NCI-H1694 (cell line): ENCODE measurements around the gene CFAP100.

Experiments
- DNase-seq: peaks from one replicate; lab custom pipeline; 2025; lab: John Stamatoyannopoulos, UW

The CFAP100 gene

DNA sequence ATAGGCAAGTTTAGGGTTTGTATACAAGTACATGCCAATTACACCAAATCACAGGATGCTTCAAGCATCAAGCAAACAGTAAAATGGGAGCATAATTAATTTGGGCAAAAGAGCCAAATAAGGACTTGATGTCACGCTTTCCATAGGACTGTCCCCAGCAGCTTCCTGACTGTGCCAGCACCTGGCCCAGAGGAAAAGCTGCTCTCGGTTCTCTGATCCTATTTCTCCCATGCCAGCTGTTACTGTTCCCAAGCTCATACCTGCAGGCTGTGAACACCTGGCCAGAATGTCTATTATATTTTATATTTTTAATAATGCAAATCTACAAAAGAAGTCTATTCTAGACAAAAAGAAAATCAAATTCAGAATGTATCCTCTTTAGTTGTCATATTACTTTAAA is 68.8 kb downstream of the CFAP100 start:
- no peak for DNase-seq

DNA sequence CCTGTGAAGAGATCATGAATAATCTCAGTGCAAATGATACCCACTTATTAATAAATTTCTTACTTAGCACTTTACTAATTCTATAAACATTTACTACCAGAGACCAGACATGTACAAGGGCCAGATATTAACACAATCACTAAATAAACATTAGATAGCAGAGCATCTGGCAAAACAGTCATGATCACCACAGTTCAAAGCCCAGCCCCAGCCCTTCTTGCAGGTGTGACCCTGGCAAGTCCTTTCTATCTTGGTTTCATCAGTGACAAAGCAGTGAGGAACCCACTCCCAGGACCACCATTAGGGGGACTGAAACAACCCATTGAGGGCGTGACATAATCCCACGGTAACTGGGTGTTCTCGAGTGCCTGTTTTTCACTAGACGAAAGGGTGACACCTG is 69.4 kb downstream of the CFAP100 start:
- DNase-seq: no peak

DNA sequence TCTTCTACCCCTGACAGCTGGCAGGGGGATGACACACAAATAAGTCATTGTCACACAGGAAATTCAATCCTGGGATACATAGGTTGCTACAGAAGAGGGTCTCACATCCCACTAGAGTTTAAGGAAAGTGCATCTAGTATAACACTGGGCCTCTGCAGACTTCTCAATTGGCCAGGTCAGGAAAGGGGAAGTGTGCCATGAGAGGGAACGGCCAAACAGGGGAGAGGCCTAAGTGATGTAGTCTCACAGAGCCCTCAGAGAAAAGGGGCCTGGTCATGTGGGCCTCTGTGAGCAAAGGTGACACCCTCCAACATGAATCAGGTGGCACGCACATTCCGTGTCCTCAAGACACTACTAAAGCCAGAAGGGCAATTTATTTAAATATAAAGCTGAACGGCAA is 69.8 kb downstream of the CFAP100 start:
- DNase-seq: no peak

DNA sequence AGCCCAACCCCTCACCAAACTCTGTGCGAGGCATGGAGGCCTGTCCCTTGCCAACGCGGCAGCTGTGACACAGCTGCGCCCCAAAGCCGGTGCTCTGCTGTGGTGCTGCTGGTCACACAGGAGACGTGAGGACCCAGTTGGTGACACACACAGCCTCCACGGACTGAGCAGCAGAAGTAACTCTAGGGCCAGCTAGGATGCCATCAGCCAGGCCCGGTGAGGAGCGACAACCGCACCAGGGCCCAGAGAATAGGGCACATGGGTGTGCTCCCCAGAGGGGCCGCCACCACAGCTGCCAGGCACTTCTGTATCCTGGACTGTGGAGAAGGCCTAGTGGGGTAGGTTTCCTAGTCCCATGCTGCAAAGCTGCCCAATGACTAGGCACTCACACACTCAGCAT is 70.3 kb downstream of the CFAP100 start:
- DNase-seq: no peak

DNA sequence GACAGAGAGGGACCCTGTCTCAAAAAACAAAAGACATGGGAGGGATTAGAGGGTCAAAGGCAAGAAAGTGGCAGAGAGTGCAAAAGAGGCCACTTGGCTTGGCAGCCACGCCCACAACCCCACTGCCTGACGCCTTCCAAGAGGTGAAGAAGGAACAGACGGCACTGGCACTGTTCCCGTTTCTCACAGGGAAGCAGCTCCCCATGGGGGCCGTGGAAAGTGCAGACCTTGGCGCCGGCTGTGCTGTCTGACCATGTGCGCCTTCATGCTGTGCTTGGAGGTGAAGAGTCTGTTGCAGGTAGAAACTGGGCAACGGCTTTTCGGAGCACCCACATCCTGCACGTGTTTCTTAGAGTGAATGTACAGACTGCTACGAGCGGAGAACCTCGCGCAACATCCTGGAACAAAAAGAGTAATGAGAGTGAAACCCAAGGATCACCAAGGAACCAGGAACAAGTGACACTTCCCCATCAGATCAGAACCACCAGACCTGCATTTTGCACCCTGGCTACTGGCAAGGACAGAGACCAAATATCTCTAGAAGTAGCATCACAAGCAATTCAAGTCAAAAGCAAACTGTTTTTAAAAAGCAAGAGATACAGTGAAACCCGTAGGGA is 71.3 kb downstream of the CFAP100 start:
- no peak for DNase-seq

DNA sequence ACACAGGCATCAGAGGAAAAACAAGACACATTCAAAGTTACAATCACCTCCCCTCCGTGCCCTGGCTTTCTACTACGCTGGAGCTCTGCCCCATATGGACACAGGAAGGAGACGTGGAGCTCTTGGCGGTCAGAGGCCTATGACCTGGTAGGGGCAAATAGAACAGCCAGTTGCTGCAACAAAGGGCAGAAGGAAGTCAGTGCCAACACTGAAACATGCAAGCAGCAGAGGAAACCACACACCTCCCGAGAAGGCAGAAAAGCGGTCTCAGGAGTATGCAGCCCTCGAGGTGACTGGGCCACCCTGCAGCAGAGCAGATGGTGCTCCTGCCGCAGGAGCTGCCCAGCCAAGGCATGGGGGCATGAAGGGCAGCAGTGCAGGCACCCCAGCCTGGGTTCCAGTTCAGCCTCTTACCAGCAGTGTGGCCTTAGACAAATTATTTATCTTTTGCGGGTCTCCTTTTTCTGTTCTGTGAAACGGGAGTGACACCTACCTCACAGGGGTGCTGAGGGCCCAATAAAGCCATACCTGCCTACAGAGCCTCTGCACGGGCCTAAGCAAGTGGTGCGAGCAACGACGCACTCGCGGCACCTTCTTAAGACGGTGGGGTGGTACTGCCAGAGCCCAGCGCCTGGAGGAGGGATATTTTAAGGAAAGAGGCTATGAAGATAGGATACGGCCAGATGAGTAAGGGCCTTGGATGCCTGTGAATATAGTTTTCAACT is 72.3 kb downstream of the CFAP100 start:
- DNase-seq: no peak

DNA sequence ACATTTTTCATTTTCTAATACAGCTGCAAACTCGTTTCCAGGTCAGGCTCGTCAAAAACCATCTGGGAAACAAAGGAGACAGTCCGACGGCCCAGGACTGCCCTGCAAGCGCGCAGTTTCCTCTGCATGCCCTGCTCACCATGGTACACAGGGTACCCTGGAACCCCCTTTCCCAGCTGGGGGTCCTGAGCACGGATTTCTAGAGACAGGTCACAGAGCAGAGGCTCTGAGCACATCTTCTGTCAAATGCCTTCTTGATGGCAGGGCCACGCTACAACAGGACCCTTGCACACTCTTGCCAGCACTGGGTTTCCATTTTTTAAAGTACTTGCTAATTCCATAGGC is 72.9 kb downstream of the CFAP100 start:
- no peak for DNase-seq

DNA sequence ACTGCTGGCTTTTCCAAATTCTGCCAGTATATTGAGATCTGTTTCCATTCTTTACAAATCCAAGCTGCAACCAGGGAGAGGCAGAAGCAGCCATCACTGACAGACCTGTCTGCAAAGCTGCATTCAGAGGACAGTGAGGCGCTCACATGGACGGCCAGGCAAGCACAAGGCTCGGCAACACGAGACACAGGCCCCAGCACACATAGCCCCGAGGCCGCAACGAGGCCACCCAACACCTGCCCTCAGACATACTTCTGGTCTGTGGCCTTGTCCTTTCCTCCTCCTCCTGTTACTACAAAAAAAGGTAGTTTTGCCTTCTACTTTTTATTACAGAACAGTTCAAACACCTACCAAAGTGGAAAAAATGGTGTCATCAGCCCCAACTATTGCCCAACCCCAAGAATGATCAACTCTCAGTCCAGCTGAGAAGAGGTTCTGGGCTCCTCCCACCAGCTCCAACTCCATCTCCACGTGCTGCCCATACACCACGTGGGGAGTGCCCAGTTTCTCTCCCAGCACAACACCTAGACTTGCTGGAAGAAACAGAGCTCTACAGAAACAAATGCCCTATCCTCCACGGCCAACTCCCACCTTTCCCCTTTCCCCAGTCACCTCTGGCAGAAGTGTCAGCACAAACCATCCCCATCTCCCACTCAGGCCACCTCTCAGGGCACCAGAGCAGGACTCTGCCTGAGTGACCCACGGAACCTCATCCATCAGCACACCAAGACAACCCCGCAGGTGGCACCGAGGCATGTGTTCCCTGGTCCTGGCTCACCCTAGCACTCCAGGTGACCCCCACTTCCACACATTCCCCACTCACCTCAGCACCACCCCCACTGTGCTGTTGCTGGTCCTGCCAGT is 73.6 kb downstream of the CFAP100 start:
- no peak for DNase-seq

DNA sequence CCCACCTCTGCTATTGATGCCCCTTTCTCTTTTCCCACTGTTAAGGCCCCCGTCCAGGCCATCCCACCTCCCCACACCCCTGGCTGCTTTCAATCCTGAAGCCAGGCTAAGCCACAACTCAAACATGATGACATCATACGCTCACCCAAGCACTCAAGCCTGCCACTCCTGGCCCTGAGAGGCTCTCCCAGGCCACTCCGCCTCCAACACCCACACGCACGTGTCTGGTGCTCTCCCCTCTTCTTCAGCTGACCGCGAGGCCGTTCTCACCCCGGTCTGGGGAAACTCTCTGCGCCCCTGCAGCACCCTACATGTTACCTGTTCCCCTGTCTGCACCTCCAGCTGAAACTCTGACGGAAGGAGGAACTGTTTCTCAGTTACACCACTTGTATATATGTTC is 74.8 kb downstream of the CFAP100 start:
- DNase-seq: no peak

DNA sequence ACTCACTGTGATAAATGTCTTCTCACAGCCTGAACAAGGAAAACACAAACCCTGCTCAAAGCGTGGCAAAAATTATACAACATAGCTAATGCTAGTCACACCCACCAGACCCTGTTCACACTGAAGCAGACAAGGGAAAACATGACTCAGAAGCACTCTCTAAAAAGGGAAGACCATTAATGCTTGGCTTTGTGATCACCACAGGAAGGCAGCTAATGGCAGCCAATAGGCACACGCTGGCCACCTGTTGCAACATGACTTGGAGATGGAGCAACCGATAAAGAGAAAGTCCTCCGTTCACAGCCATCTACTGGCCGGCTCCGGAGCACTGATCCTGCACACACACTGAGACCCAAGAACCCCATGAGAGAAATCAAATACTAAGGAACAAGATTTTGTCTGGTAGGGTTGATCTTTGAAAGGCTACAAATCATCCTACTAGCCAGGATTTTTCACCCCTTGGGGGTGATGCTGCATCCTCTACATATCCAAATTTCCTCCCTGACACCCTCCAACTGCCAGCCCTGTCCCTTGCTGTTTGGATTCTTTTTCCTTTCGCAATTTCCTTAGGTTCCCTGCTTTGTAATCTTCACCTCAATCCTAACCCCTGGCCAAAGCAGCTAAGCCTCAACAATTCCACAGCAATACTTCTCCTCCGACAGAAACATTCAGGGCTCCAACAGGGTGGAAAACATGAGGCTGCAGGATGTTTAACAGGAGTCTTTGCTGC is 77.7 kb downstream of the CFAP100 start:
- DNase-seq: no peak

DNA sequence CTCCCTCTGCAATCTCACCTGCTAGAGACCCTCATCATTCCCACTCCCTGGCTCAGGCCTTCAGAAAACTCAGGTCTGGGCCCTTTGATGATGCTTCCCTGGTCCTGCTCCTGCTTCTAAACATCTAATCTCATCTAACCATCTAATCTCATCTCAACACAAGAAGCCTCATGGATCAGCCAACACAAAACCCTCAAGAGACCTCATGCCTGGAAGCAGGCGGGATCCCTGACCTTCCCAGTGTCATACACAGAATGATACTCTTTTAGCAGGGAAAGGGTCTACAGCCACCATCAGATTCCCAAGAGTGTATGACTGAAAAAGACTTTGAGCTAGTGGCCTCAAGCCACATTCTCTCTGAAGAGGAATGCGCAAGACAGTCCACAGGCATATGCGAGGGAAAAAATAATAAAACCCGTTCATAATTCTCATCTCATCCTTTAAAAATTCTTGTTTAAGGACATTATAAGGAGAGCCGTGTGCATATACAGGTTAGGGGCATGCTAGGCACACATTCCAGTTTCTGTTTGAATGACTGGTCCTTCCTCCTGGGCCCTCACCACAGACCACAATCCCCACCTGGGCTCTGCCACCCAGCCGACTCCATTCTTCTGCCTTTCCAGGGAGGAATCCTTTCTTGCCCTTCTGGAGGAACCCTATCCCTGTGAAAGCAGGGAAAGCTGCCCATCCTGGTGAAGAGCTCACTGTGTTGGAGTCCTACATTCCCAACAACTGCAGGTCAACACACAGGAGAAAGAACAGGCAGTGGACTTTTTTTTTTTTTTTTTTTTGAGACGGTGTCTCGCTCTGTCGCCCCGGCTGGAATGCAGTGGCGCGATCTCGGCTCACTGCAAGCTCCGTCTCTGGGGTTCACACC is 78.8 kb downstream of the CFAP100 start:
- DNase-seq: no peak

DNA sequence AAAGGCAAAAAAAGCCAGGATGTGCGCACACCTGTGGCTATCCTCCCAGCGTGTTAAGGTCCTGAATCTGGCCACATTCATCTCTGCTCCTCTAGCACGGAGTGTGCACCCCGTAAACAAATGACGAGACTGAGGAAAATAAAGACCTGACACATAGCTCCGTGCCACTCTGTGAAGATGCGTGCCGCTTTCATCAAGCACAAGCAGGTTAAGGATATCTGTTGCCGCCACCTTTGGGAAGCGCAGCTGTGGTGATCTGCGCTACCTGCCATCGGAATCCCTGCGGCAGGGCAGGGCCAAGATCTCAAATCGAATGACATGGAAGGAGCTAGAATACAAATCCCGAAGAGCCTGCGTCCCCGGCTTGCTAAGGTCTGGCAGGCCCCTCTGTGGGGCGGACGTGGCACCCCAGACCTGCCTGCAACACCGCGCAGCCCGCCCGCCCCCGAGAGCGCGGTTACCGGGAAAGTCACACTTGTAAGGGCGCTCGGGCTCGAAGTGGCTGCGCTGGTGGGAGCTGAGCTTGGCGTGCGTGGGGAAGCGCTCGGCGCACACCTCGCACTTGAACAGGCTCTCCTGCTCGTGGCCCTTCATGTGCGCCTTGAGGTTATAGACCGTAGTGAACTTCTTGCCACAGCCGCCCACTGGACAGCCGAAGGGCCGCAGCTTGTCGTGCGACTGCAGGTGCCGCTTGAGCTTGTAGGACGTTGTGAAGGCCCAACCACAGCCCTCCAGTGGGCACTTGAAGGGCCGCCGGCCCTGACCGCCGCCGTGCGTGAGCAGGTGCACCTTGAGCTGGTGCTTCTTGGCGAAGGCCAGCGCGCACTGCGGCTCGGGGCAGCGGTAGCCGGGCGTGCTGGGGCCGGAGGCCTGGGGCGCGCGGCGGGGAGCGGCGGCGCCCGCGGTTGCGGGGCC is 80.0 kb downstream of the CFAP100 start:
- DNase-seq: no peak

DNA sequence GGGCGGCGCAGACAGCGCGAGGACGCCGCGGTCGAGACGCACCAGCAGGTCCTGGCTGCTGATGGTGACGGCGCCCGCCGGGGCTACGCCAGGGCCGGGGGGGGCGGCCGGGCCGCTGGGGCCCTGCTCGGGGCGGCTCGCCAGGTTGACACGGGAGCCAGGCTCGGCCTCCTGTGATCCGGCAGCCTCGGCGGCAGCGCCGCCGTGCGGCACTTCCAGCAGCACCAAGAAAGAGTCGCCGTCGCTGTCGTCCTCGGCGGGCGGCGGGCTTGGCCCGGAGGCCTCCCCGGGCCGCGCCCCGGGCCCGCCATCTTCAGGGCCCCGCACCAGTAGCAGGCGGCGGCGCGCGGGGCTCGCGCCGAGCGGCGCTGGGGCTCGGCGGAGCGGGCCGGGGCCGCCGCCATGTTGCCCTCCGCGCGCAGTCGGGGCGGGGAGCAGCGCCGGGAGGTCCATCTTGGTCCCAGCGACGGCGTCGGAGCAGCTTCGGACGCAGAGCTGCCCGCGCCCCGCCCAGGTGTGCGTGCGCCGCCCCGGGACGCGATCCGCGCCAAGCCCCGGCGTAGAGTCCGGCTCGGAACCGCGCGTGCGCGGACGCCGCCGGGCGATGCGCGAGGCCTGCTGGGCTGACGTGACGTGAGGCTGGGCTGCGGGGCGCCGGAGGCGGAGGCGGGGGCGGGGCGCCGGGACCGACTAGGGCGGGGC is 80.9 kb downstream of the CFAP100 start, which contains the start of gene ZXDC:
Gene ZXDC (minus strand): TSS at position 479 of the 702 bp plus-strand sequence. CDS start 26 bp downstream, at position 453.
- peak; percentile 77 for DNase-seq

DNA sequence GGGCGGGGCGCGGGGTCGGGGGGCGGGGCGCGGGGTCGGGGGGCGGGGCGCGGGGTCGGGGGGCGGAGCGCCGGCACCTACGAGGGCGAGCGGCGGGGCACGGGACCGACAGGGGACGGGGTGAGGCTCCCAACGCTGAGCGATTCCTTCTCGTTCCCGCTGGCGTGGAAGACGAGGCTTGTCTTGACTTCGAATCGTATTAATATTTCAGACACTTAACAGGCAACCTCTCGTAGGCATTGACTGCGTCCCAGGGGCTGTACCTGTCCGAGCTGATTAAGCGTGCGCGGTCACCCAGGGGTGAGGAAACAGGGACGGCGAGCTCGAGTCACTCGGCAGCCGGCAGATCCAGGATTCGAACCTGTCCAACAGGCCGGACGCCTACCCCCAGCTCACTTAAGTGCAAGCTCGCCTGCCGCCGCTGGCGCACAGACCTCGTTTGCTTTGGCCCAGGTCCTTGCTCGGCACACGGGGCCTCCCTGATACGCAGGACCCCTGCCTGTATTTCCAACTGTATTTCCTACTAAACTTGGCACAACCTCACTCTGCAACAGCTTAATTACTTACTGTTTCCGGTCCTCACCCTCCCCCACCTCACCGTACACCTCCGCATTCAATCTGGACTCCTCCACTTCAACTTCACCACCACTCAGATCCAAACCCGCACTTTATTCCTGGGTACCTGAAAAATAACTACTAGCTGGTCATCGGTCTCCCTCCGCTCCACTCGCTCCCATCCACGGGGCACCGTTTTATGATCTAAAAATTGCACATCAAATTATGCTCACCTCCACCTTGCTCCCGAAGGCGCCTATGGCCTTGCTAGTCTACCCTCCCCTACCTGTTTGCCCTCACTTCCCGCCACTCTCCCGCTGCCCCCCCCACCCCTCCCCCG is 81.7 kb downstream of the CFAP100 start:
- DNase-seq: no peak

DNA sequence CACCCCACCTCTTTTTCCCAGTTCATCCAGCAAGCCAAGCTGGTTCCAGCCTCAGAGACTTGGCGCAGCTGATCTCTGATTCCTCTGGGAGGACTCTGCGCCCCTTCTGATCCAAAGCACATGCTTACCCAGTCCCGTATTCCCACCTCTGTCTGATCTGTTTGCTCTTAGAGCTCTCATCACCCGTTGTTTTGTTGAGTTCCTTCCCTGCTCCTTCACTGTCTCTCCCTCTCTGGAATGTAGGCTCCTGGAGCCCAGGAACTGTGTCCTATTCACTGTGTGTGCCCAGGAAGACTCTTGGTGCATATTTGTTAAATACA is 82.3 kb downstream of the CFAP100 start:
- DNase-seq: no peak

DNA sequence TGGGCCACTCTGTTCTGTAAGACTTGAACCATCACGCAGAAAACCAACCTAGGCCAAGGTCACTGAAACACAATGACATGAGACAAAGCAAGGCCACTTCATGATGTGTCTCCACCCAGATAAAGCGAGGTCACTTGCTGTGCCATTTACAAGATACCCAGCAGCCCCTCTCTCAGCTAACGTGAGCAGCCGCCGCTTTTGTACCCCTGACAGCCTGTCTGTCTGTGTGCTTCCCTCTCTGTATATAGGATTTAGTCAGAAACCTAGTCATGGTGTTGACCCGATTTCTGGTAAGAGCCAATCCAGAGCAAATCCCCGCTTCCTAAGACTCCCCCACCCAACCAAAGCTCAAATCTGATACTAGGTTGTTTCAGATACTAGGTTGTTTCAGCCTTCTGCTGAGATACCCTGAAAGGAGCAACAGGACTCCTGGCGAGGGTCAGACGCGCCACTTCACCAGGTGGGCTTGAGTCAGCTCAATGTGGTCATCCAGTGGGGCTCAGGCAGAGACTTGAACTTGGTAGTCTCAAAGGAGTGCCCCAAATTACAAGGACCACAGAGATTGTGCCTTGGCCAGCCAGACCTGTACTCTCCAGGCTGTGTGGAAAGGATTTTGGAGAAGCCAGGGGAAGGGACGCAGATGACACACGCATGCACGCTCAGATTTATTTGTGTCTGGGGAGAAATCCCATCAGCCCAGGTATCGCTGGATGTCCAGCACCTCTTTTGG is 84.0 kb downstream of the CFAP100 start:
- DNase-seq: no peak

DNA sequence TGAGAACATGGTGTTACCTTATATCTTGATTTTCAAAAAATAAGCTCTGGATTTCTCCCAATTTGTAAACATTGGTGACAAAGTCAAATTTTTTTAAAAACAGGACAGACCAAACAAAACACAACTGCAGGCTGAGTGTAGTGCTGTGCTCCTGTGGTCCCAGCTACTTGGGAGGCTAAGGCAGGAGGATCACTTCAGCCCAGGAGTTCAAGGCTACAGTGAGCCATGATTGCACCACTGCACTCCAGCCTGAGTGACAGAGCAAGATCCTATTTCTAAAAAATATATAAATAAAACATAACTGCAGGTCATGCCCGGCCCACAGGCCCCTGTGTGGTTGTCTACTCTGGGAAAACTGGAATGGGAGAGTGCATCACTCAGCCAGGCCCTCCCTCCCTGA is 84.9 kb downstream of the CFAP100 start:
- DNase-seq: no peak

DNA sequence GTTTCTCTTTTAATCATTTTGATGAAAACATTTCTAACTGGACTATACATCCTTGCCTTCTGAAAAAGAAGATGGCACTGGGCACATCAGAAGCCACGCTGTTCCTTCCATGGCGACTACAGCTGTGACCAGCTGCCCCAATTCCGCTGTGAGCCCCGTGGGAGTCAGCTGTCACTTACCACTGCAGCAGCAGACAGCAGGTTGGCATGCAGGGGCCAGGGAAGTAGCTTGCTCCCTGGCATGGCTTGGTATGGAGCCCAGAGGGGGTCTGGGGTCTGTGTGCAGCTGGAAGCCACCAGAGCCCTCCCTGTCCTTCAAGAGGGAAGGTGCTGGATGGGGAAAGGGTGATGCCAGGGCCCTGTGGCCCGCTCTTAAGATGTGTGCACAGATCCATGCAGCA is 85.5 kb downstream of the CFAP100 start:
- no peak for DNase-seq
